22Rv1 (cell line): ENCODE measurements around the gene JAKMIP1.

Experiments used
- CTCF ChIP-seq: fragments of 450-650 bp; IDR thresholded peaks from 2 replicates; pipeline ENCODE4 v1.5.1; 2017; ENCODE audit warnings: mild to moderate bottlenecking
- ZFX ChIP-seq: fragments of 450-650 bp; IDR thresholded peaks from 2 replicates; pipeline ENCODE4 v1.6.1; 2017; ENCODE audit warnings: antibody characterized with exemption, borderline replicate concordance

DNA sequence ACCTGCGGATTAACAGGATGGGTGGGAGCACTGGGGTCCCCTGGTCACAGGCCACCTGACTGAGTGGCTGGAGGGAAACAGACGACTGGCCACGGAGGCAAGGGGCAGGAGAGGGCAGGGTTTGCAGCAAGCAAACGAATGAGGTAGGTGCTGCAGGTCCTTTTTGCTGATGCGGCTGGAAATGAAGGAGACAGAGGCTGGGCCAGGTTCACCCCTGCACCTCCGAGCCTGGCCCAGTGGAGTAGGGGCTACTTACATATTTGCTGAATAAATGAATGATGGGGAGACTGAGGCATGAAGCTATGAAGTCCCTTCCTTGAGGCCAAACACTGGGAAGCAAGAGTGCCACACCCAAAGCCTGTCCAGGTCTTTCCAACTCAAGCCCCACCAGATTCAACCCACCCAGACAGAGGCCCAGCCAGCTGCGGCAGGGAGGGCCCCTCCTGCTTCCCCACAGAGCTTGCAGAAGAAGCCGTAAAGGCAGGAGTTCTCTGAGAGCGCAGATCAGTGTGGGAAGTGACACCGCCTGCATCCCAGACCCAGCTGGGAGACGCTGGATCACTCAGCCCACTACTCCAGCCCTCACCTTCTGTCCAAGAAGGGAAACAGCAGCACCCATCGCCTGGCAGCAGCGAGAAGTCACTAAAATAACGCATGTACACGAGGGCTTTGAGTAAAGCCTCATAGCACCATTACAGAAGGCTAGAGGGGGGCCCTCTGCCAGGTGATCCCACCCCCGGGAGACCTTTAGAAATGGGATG is 146.0 kb downstream of the JAKMIP1 start:
- TF ChIP-seq CTCF (no peak), ZFX (no peak)
